Measurements from ENCODE around the gene PRPF6. TPM values are rescaled to one million over a fixed set of nuclear protein-coding genes. Genes with fewer than 3 reads are reported as not detected.

PRPF6 gene
- total and polyA plus RNA-seq, 2 of the 13 experiments (the other 11 are each of a cell fraction or from before 2014, with no cell fraction given), result 63.7 to 101 TPM

DNA sequence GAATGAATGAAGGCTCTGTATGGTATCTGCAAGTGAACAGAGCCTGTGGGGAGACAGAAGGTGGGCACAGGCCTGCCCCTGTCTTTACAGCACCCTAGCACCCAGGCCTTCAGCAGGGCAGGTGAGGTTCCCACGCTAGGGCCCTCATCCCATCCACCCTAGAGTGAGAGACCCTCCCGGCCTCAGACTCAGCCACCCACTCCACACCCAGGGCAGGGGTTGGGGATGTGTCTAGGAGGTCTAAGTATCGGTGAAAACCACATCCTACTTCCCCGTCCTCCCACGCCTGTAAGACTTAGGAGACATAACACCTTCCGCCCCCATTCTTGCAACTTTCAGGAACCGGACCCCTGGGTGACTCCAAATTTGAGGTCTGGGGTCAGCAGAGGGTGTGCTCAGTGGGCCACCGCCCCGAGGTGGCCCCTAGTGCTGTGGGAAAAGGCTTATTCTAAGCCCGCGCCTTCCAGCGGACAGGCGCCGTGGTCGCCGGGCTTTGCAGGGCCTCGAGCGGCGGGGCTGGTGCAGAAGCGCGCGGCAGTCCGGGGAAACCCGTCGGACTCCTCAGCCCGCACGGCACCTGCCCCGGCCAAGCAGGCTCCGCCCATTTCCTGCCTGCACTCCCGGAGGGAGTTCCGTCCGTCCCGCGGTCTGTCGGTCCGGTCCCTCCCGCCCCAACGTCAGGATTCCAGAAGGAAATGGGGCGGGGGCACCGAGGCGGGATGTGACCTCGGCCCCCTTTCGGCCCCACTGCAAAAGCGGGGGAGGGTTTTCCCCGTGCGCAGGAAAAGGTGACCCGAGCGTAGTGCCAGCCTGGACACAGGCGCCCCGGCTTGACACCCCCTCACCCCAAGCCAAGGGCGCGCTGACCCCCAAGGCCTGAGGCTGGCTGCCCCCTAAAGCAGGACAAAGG, 2.4 kb upstream of the PRPF6 start (continued):
- TF ChIP-seq ZNF777 (CRISPR knock-in tag; IDR thresholded peaks at IDR 0.05) (peak; percentile 95), MZF1 (CRISPR knock-in tag; IDR thresholded peaks at IDR 0.05; ENCODE audit: borderline replicate concordance) (0 out of 2 replicates have a peak, but pooled peaks have one; percentile 65), ZNF709 (CRISPR knock-in tag; IDR thresholded peaks at IDR 0.05) (peak; percentile 34), ZNF672 (CRISPR knock-in tag; IDR thresholded peaks at IDR 0.05) (0 out of 2 replicates have a peak, but pooled peaks have one; percentile 40), SMAD3 (CRISPR knock-in tag; IDR thresholded peaks at IDR 0.05) (peak; percentile 57; the same call in 1 of the 2 replicates), ZNF772 (CRISPR knock-in tag; IDR thresholded peaks at IDR 0.05) (peak; percentile 90), CAMTA2 (CRISPR knock-in tag; IDR thresholded peaks at IDR 0.05; ENCODE audit: borderline replicate concordance) (no peak), ZFP82 (CRISPR knock-in tag; IDR thresholded peaks at IDR 0.05; ENCODE audit: borderline replicate concordance) (peak; percentile 27; the same call in 1 of the 2 replicates), RARA (CRISPR knock-in tag; IDR thresholded peaks at IDR 0.05) (peak; percentile 60), BRCA1 (CRISPR knock-in tag; IDR thresholded peaks at IDR 0.05) (peak; percentile 75; the same call in 1 of the 2 replicates), ZNF552 (CRISPR knock-in tag; IDR thresholded peaks at IDR 0.05; ENCODE audit: borderline replicate concordance) (0 out of 2 replicates have a peak, but pooled peaks have one; percentile 75), REPIN1 (CRISPR knock-in tag; IDR thresholded peaks at IDR 0.05; ENCODE audit: borderline replicate concordance, low read depth) (peak; percentile 63), NKX3-1 (CRISPR knock-in tag; IDR thresholded peaks at IDR 0.05) (peak; percentile 89; the same call in 1 of the 2 replicates), ZC3H4 (CRISPR knock-in tag; IDR thresholded peaks at IDR 0.05; ENCODE audit: borderline replicate concordance) (peak; percentile 81; the same call in 1 of the 2 replicates), ZNF75D (CRISPR knock-in tag; IDR thresholded peaks at IDR 0.05; ENCODE audit: borderline replicate concordance) (no peak), DPF2 (CRISPR knock-in tag; IDR thresholded peaks at IDR 0.05; ENCODE audit: borderline replicate concordance, low read depth) (0 out of 2 replicates have a peak, but pooled peaks have one; percentile 51), HMG20A (CRISPR knock-in tag; IDR thresholded peaks at IDR 0.05; ENCODE audit: borderline replicate concordance) (peak; percentile 27; the same call in 1 of the 2 replicates), POGZ (CRISPR knock-in tag; IDR thresholded peaks at IDR 0.05) (peak; percentile 65; the same call in 1 of the 2 replicates), FIP1L1 (IDR thresholded peaks at IDR 0.05; ENCODE audit: borderline replicate concordance, insufficient read depth, low read depth, low read length) (no peak; the same call in 1 of the 2 replicates), PPARG (CRISPR knock-in tag; conservative IDR thresholded peaks at IDR 0.05) (peak; percentile 78; the same call in 1 of the 2 replicates), GATAD2A (CRISPR knock-in tag; IDR thresholded peaks at IDR 0.05) (peak; percentile 84), ZNF816 (CRISPR knock-in tag; IDR thresholded peaks at IDR 0.05; ENCODE audit: borderline replicate concordance) (no peak; the same call in 1 of the 2 replicates), ZFX (CRISPR knock-in tag; IDR thresholded peaks at IDR 0.05; ENCODE audit: low read depth) (peak; percentile 84)
- TF ChIP-seq, protein P1, sequence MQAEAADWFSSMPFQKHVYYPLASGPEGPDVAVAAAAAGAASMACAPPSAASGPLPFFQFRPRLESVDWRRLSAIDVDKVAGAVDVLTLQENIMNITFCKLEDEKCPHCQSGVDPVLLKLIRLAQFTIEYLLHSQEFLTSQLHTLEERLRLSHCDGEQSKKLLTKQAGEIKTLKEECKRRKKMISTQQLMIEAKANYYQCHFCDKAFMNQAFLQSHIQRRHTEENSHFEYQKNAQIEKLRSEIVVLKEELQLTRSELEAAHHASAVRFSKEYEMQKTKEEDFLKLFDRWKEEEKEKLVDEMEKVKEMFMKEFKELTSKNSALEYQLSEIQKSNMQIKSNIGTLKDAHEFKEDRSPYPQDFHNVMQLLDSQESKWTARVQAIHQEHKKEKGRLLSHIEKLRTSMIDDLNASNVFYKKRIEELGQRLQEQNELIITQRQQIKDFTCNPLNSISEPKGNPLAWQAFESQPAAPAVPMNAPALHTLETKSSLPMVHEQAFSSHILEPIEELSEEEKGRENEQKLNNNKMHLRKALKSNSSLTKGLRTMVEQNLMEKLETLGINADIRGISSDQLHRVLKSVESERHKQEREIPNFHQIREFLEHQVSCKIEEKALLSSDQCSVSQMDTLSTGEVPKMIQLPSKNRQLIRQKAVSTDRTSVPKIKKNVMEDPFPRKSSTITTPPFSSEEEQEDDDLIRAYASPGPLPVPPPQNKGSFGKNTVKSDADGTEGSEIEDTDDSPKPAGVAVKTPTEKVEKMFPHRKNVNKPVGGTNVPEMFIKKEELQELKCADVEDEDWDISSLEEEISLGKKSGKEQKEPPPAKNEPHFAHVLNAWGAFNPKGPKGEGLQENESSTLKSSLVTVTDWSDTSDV (CRISPR knock-in tag; IDR thresholded peaks at IDR 0.05), result peak; percentile 29; the same call in 1 of the 2 replicates
- TF ChIP-seq, protein P2, sequence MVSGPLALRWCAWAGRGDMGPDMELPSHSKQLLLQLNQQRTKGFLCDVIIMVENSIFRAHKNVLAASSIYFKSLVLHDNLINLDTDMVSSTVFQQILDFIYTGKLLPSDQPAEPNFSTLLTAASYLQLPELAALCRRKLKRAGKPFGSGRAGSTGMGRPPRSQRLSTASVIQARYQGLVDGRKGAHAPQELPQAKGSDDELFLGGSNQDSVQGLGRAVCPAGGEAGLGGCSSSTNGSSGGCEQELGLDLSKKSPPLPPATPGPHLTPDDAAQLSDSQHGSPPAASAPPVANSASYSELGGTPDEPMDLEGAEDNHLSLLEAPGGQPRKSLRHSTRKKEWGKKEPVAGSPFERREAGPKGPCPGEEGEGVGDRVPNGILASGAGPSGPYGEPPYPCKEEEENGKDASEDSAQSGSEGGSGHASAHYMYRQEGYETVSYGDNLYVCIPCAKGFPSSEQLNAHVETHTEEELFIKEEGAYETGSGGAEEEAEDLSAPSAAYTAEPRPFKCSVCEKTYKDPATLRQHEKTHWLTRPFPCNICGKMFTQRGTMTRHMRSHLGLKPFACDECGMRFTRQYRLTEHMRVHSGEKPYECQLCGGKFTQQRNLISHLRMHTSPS (CRISPR knock-in tag; IDR thresholded peaks at IDR 0.05; ENCODE audit: low read depth), result peak; percentile 67

Data from HepG2 (cell line).